BE2C (cell line): ENCODE data around the gene FMNL2.

Experiments used
- DNase-seq: peaks from one replicate; pipeline ENCODE4 v3.0.0-alpha.2; 2020
- H3K27me3 ChIP-seq: fragments of 250-450 bp; sonication (Bioruptor Pico); 2 replicates; pipeline ENCODE4 v1.5.1; 2020; ENCODE audit warnings: mild to moderate bottlenecking
- H3K36me3 ChIP-seq: fragments of 250-450 bp; sonication (Bioruptor Pico); 2 replicates; pipeline ENCODE4 v1.5.1; 2020; ENCODE audit warnings: mild to moderate bottlenecking
- H3K4me1 ChIP-seq: fragments of 250-450 bp; sonication (Bioruptor Pico); 2 replicates; pipeline ENCODE4 v1.5.1; 2020
- H3K4me3 ChIP-seq: 2 replicates; pipeline ENCODE4 v1.5.1; 2011; ENCODE audit warnings: low read depth, low read length
- H3K9me3 ChIP-seq: fragments of 250-450 bp; sonication (Bioruptor Pico); 2 replicates; pipeline ENCODE4 v1.5.1; 2020
- TF ChIP-seq, protein P1 (sequence below): IDR thresholded peaks from 2 replicates; pipeline ENCODE4 v1.5.1; 2012; ENCODE audit warnings: mild to moderate bottlenecking, low read depth, low read length

FMNL2 gene

DNA sequence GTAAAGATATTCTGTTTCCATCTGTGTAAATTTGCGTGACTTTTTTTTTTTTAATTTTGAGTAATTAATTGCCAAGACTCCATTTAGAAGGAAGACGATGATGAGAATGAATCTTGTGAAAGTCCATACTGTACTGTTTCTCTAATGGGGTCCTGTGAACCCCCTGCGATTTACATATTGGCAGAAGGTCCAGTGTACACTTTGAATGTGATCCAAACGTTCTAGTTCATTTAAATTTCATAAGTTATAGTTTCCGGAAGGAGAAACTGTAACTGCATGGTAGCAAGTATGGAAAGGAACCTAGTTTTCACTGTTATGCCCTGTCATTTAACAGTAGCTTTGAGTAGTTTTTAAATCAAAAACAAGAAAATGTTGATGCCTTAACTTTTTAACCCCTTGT lies 166.7 kb downstream of the FMNL2 start:
- no peak overlapping the region for H3K4me3 ChIP-seq
- H3K4me1 ChIP-seq = no peaks in the 10 kb centered on the region
- no peaks in the 10 kb centered on the region for H3K36me3 ChIP-seq
- H3K27me3 ChIP-seq = no peaks in the 10 kb centered on the region
- H3K9me3 ChIP-seq = no peaks in the 10 kb centered on the region
- no peak for DNase-seq
- TF ChIP-seq, protein P1, sequence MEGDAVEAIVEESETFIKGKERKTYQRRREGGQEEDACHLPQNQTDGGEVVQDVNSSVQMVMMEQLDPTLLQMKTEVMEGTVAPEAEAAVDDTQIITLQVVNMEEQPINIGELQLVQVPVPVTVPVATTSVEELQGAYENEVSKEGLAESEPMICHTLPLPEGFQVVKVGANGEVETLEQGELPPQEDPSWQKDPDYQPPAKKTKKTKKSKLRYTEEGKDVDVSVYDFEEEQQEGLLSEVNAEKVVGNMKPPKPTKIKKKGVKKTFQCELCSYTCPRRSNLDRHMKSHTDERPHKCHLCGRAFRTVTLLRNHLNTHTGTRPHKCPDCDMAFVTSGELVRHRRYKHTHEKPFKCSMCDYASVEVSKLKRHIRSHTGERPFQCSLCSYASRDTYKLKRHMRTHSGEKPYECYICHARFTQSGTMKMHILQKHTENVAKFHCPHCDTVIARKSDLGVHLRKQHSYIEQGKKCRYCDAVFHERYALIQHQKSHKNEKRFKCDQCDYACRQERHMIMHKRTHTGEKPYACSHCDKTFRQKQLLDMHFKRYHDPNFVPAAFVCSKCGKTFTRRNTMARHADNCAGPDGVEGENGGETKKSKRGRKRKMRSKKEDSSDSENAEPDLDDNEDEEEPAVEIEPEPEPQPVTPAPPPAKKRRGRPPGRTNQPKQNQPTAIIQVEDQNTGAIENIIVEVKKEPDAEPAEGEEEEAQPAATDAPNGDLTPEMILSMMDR = no peak

DNA sequence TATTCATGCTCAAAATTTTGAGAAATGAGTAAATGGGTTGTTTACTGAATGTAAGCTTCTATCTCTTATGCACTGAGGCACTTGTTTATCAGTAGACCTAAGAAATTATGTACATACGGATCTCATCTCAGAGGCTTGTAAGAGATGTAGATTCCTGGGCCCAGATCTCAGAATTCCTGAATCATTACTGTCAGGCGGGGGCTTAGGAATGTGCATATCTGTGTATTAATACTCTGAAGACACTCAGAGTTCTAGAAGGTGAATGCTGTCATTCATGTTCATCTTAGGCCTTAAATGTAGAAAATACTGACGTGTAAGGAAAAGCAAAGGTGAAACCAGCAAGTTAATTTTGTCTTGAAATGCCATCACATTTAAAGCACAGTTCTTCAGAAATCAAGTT lies 169.6 kb downstream of the FMNL2 start:
- no peaks in the 10 kb centered on the region for H3K27me3 ChIP-seq
- H3K36me3 ChIP-seq = no peaks in the 10 kb centered on the region
- DNase-seq = no peak
- no peaks in the 10 kb centered on the region for H3K9me3 ChIP-seq
- no peak overlapping the region for H3K4me3 ChIP-seq
- TF ChIP-seq, protein P1 = no peak
- H3K4me1 ChIP-seq = no peaks in the 10 kb centered on the region

DNA sequence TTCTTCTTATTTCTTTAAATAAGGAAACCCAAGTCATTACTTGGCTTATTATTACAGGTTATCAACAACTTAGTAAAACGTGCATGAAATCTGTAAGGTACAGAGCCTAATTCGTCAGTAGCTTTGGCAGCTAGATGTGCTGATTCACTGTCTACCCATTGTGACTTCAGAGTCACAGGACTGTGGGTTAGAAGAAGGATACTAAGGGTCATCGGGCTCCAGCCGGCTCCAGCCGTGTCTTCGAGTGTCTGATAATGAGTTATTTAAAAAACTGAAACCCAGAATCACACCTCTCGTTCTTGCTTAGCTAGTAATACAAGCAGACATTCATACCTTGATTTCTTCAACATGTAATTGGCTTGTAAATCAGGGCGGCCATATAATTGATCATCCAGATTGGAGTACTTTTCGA lies 170.5 kb downstream of the FMNL2 start:
- H3K4me3 ChIP-seq = no peak overlapping the region
- no peaks in the 10 kb centered on the region for H3K27me3 ChIP-seq
- no peaks in the 10 kb centered on the region for H3K9me3 ChIP-seq
- H3K36me3 ChIP-seq = no peaks in the 10 kb centered on the region
- TF ChIP-seq, protein P1 = no peak
- H3K4me1 ChIP-seq = no peaks in the 10 kb centered on the region
- DNase-seq = no peak

DNA sequence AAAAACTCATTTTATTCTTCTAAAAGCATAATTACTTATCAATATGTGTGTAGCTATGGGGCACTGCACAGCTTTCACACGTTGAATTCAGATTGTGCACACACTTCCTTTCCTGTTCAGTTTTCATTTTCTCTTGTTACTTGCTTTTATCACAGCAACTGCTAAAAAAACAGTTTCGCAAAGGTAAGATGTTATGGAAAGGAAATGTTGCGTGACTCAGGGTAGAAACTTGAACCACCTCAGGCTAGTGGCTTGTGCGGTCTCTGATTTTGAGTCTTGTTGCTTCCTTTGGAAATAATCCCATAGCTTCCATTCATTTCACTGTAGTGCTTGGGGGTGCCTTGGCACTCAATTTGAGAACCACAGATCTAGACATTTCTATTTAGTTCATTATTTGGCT lies 171.9 kb downstream of the FMNL2 start:
- no peaks in the 10 kb centered on the region for H3K9me3 ChIP-seq
- no peaks in the 10 kb centered on the region for H3K4me1 ChIP-seq
- TF ChIP-seq, protein P1 = no peak
- no peaks in the 10 kb centered on the region for H3K27me3 ChIP-seq
- DNase-seq = no peak
- no peak overlapping the region for H3K4me3 ChIP-seq
- no peaks in the 10 kb centered on the region for H3K36me3 ChIP-seq

DNA sequence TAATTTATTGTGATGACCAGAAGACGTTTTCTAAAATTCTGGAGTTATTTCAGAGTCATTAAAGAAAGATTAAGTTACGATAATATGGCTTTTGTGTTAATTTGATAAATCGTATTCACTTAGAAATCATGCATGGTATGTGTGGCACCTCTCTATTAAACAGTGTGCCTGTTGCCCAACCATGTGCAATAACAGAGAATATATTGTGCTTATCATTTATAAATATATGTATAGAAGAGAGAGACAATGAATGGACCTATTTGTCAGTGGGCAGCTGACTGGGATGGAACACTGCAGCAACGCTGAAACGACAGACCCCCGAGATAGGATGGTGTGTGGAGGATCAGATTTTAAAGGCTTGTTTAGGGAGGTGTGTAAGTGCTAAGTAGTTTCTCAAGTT lies 172.9 kb downstream of the FMNL2 start:
- TF ChIP-seq, protein P1 = no peak

DNA sequence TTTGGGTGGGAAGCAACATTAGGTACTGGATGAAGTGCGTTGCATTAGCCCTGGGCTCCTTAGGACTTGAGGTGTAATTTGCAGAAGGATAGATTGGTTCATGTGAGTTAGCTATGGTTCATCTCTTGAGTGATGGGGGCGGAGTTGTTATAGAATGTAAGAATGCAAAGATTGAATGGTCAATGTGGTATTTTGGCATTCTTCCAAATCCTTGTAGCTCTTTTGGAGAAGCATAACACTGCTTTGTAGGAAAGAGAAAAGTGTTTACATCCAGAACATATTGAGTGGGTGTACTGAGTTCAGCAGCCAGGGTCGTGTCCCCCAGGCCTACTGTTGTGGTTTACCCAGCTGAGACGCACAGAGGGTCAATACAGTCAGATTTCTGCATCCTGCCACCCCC lies 173.5 kb downstream of the FMNL2 start:
- Histone ChIP-seq H3K36me3 (no peaks in the 10 kb centered on the region), H3K4me3 (no peak overlapping the region), H3K27me3 (no peaks in the 10 kb centered on the region), H3K9me3 (no peaks in the 10 kb centered on the region), H3K4me1 (no peaks in the 10 kb centered on the region; the same call in 1 of the 2 replicates)
- TF ChIP-seq, protein P1 = no peak
- no peak for DNase-seq

More for the DNA sequence above, 172.9 kb downstream of the FMNL2 start:
- H3K4me3 ChIP-seq = no peak overlapping the region
- H3K9me3 ChIP-seq = no peaks in the 10 kb centered on the region
- H3K36me3 ChIP-seq = no peaks in the 10 kb centered on the region
- no peaks in the 10 kb centered on the region; the same call in 1 of the 2 replicates for H3K4me1 ChIP-seq
- no peak for DNase-seq
- no peaks in the 10 kb centered on the region for H3K27me3 ChIP-seq
